LNCAP (cell line): ENCODE results near the gene TOLLIP.

Source experiments
- TF ChIP-seq, protein P1 (sequence below): fragments of 450-650 bp; IDR thresholded peaks from 2 replicates; pipeline ENCODE4 v1.5.1; 2017; ENCODE audit warnings: mild to moderate bottlenecking

The TOLLIP gene

DNA sequence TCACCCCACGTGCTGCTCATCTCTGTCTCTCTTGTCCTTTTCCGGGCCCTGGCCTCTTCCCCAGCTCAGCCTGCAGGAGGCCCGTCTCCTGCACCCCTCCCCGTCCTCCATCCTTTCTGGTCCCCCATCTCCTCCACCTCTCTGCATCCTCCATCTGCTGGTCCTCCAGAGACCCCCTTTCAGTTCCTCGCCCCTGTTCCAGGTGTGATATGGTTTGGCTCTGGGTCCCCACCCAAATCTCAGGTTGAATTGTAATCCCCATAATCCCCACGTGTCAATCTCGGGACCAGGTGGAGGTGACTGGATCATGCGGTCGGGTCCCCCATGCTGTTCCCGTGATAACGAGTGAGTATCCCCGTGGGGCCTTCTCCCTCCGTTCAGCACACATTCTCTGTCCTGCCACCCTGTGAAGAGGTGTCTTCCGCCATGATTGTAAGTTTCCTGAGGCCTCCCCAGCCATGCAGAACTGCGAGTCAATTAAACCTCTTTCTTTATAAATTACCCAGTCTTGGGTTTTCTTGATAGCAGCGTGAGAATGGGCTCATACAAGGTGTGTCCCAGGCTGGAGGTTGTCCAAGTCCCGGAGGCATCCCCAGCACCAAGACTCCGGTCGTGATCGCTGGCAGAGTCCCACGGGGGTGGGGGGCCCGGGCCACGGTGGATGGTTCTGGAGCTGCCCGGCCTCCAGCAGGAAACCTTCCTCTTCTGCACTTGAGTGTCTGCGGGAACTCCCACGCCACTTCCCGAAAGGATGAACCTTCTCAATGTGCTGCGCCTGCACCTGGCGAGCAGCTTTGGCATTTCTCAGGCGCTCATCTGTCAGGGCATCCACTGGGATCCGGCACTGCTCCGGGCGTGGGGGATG is 29.0 kb upstream of the TOLLIP start:
- TF ChIP-seq, protein P1, sequence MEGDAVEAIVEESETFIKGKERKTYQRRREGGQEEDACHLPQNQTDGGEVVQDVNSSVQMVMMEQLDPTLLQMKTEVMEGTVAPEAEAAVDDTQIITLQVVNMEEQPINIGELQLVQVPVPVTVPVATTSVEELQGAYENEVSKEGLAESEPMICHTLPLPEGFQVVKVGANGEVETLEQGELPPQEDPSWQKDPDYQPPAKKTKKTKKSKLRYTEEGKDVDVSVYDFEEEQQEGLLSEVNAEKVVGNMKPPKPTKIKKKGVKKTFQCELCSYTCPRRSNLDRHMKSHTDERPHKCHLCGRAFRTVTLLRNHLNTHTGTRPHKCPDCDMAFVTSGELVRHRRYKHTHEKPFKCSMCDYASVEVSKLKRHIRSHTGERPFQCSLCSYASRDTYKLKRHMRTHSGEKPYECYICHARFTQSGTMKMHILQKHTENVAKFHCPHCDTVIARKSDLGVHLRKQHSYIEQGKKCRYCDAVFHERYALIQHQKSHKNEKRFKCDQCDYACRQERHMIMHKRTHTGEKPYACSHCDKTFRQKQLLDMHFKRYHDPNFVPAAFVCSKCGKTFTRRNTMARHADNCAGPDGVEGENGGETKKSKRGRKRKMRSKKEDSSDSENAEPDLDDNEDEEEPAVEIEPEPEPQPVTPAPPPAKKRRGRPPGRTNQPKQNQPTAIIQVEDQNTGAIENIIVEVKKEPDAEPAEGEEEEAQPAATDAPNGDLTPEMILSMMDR, result no peak

DNA sequence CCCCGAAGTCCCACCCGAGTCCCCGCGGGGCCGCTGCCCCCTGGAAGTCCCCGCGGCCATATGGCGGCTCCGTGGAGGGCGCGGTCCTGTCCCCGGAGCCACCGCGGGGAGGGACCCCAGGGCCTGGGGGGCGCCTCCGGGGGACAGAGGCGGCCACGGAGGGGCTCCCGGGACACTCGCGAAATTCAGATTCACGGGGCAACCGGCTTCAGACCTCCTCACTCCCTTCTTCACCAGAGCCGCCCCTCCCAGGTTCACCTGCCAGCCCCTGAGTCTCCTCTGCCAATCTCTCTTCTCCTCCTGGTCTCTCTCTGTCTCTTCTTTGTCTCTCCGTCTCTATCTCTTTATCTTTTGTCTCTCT is 28.2 kb upstream of the TOLLIP start:
- TF ChIP-seq, protein P1, result no peak

DNA sequence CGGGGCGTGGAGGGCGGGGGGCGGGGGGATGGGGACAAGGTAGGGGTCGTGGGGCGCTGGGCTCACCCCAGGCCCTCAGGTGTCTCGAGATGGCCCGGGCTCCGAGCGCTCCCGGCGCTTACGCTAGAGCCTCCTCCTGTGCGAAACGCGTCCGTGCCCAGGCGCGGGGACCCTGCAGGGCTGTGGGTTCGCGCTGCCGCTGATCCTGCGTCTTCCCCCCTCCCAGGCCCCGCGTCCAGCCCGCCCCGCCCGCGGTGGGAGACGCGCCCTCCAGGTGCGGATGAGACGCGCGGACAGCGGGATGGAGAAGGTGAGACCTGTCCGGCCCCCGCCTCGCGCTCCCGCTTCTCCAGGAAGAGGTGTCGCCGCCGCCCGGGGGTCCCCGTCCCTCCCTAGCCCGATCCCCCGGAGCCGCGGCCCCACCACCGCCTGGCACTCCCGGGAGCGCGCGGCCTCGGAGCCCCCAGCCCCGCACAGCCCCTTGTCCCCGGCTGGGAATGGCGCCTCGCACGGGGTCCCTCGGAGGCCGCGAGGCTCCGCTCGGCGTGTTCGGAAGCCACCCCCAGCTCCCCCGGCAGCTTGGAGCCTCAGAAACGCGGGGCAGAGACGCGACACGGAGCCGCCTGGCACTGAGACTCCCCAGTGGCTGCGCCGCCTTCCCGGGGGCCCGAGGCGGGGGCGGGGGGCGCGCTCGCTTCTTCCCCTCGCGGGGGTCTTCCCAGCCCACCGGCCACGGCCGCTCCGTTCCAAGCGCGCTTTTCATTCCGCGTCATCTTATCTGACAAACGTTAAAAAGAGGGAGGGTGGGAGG is 27.6 kb upstream of the TOLLIP start:
- TF ChIP-seq, protein P1, result no peak

DNA sequence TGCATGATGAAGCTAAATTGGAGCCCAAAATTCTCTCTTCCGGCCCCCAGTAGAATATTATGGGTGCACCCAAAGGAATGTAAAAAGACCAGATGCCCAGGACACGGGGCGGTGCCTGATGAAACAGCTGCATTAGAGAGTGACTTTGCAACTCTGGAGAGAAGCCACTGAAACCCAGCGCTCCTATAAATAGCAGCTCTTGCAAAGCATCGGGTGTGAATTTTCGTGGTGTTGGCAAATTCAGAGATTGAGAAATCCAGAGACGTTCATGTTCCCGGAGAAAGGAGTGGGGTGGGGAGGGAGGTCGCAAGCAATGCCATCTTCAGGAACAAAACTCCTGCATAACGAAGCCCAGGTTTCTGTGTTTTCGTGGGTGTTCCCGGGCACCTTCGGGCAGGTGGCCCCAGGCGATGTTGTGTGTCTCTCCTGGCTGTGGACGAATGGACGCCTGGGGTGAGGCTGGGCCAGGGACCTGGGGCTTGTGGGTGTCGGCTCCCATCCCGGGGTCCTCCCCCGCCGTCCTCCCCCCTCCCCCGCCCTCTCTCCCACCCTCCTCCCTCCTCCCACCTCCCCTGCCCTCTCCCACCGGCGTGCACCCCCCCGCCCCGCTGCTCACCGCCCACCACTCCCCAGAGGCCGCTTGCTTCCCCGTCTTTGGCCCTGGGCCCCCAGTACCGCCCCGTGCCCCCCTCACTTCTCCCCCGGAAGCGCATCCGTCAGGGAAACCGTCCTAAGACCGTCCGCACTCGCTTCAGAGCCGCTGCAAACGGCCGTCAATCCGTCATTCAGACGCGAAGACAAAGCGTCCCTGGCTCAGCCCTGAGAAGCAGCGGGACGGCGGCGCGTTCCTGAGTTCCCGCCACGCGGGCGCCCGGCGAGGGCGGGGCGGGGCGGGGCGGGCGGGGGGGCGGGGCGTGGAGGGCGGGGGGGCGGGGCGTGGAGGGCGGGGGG is 26.7 kb upstream of the TOLLIP start:
- TF ChIP-seq, protein P1, result no peak

DNA sequence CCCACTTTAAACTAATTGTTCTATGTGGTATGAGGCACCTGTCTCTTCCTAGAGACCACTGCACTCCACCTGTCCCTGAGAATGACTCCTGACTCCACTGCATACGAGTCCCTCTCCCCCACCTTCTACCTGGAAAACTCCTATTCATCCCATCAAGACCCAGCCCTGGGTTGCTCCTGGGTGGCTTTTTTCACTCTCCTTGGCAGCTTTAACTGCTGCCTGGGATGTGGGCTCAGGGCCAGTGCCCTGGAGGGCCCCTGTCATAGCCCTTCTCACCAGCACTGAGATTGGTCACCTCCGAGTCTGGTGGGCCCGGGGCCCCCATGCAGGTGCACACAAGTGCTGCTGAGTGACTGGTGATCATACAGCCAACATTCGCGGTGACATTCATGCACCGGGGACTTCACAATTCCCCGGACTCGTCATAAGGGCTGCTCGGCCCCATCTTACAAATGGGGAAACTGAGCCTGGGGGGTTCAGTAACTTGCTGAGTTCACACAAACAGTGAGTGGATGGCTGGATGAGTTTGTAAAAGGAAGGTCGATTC is 25.9 kb upstream of the TOLLIP start:
- TF ChIP-seq, protein P1, result no peak

DNA sequence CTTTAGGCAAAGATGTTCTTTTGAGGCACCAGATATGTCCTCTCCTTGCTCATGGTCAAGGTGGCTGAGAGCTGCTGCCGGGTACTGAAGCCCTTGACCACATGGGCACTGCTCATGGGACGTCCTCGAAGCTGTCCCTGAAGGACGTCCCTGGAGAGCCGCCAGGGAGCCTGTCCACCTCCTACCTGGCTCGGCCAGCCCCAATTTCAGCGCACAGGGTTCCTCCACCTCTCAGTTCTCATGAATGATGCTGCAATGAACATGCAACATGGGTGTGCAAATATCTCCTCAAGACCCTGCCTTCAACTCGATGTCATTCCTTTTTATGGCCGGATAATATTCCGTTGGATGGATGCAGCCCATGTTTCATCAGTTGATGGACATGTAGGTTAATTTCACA is 24.4 kb upstream of the TOLLIP start:
- TF ChIP-seq, protein P1, result no peak
